ENCODE results near the gene SUSD3. TPM values are rescaled to one million over a fixed set of nuclear protein-coding genes. Genes with fewer than 3 reads are reported as not detected.

Gene SUSD3
- total and polyA plus RNA-seq, 2 donors from 2014 or later, result 12.2 to 34.6 TPM

DNA sequence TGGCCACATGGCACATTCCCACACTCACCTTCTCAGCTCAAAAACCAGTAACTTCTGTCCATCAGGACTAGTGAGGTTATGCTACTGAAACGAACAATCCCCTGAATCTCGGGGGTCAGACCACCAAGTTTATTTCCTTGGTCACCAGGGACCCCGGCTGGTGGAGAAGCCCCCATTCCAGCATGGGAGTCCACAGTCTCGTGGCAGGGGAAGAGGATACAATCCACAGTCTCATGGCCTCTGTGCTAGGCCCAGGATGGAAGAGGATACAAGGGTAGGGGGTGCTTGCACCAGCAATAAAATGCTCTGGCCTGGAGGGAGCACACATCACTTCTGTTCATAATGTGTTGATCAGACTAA, 30.1 kb downstream of the SUSD3 start:
- Histone ChIP-seq H3K36me3 (ENCODE audit: control insufficient read depth in 2 of 3, insufficient read depth in 3 of 3, low read length in 3 of 3) (no peaks in the 10 kb centered on the region), H3K4me1 (ENCODE audit: control insufficient read depth in 2 of 3, insufficient read depth in 2 of 3, low read depth in 1 of 3, low read length in 3 of 3) (peaks cover 4 to 9% (median 7%) of the 10 kb centered on the region in 3 donors), H3K4me3 (ENCODE audit: low read length in 3 of 3) (no peak overlapping the region), H3K27ac (ENCODE audit: low read depth in 2 of 2, low read length in 2 of 2) (no peak overlapping the region), H3K9ac (ENCODE audit: low read length in 3 of 3) (no peak overlapping the region), H3K27me3 (ENCODE audit: control insufficient read depth, insufficient read depth, low read length) (no peaks in the 10 kb centered on the region), H3K9me3 (ENCODE audit: control insufficient read depth in 2 of 3, insufficient read depth in 1 of 3, low read length in 3 of 3) (no peaks in the 10 kb centered on the region)
- intact Hi-C loops (cut with DNase I), result no loop called here
- FAIRE-seq (no peak), DNase-seq (peak in 1 of 5 donors; percentile 24)
- TF ChIP-seq, protein P1, sequence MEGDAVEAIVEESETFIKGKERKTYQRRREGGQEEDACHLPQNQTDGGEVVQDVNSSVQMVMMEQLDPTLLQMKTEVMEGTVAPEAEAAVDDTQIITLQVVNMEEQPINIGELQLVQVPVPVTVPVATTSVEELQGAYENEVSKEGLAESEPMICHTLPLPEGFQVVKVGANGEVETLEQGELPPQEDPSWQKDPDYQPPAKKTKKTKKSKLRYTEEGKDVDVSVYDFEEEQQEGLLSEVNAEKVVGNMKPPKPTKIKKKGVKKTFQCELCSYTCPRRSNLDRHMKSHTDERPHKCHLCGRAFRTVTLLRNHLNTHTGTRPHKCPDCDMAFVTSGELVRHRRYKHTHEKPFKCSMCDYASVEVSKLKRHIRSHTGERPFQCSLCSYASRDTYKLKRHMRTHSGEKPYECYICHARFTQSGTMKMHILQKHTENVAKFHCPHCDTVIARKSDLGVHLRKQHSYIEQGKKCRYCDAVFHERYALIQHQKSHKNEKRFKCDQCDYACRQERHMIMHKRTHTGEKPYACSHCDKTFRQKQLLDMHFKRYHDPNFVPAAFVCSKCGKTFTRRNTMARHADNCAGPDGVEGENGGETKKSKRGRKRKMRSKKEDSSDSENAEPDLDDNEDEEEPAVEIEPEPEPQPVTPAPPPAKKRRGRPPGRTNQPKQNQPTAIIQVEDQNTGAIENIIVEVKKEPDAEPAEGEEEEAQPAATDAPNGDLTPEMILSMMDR (IDR thresholded peaks at IDR 0.05; ENCODE audit: borderline replicate concordance, extremely low read depth, insufficient read depth), result no peak

DNA sequence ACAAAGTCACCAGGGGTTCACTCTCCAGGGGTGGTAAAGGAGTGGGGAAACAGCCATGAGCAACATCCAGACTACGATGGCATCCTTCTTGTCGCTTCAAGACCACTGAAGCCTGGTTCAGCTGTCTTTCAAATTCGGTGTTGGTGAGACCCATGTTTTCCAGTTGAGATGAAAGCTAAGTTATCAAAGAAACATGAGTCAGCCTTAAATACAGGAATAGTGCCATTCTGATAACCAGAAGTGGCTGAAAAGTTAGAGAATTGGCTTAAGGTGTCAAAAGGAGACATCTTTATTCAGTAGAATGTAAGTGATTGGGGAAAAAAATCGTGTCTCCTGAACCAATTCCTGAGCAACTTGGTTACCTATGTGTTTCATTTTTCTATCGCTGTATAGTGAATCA, 30.5 kb downstream of the SUSD3 start:
- DNase-seq (no peak), FAIRE-seq (no peak)
- Histone ChIP-seq H3K4me3 (ENCODE audit: low read length in 3 of 3) (no peak overlapping the region), H3K27ac (ENCODE audit: low read depth in 2 of 2, low read length in 2 of 2) (no peak overlapping the region), H3K9ac (ENCODE audit: low read length in 3 of 3) (no peak overlapping the region), H3K4me1 (ENCODE audit: control insufficient read depth in 2 of 3, insufficient read depth in 2 of 3, low read depth in 1 of 3, low read length in 3 of 3) (peaks cover 8 to 11% (median 9%) of the 10 kb centered on the region in 3 donors), H3K36me3 (ENCODE audit: control insufficient read depth in 2 of 3, insufficient read depth in 3 of 3, low read length in 3 of 3) (no peaks in the 10 kb centered on the region), H3K9me3 (ENCODE audit: control insufficient read depth in 2 of 3, insufficient read depth in 1 of 3, low read length in 3 of 3) (no peaks in the 10 kb centered on the region), H3K27me3 (ENCODE audit: control insufficient read depth, insufficient read depth, low read length) (no peaks in the 10 kb centered on the region)
- TF ChIP-seq, protein P1 (IDR thresholded peaks at IDR 0.05; ENCODE audit: borderline replicate concordance, extremely low read depth, insufficient read depth), result no peak
- intact Hi-C loops (cut with DNase I), result no loop called here

DNA sequence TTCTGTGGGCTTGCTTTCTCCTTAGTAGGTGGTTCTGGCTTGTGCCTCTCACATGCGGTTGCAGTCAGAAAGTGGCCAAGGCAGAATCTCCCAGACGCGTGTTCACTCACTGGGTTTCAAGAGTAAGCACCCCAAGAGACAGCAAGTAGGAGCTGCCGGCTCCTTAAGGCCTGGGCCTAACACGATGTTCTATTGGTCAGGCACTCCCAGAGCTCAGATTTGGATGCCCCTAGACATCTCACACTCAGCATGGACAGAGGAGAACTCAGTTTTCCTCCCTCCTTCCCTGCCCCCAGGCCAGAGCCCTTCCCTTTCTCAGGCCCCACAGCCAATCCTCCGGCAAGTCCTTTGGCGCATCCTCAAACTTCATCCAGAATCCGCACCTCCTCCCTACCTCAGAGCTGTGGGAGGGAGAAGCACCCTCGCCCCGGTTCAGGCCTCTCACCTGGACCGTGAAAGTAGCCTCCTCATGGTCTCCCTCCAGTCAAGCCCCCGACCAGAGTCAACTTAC, 31.0 kb downstream of the SUSD3 start:
- H3K4me3 ChIP-seq (ENCODE audit: low read length in 3 of 3), result no peak overlapping the region
- no peak overlapping the region for H3K9ac ChIP-seq (ENCODE audit: low read length in 3 of 3)
- H3K27ac ChIP-seq (ENCODE audit: low read depth in 2 of 2, low read length in 2 of 2), result no peak overlapping the region
- H3K9me3 ChIP-seq (ENCODE audit: control insufficient read depth in 2 of 3, insufficient read depth in 1 of 3, low read length in 3 of 3), result no peaks in the 10 kb centered on the region
- intact Hi-C loops (cut with DNase I), result no loop called here
- no peaks in the 10 kb centered on the region for H3K36me3 ChIP-seq (ENCODE audit: control insufficient read depth in 2 of 3, insufficient read depth in 3 of 3, low read length in 3 of 3)
- TF ChIP-seq, protein P1 (IDR thresholded peaks at IDR 0.05; ENCODE audit: borderline replicate concordance, extremely low read depth, insufficient read depth), result no peak
- peaks cover 10 to 11% (median 10%) of the 10 kb centered on the region in 3 donors for H3K4me1 ChIP-seq (ENCODE audit: control insufficient read depth in 2 of 3, insufficient read depth in 2 of 3, low read depth in 1 of 3, low read length in 3 of 3)
- DNase-seq (peak in 3 of 5 donors; percentile 8 to 49 (median 46)), FAIRE-seq (no peak)
- no peaks in the 10 kb centered on the region for H3K27me3 ChIP-seq (ENCODE audit: control insufficient read depth, insufficient read depth, low read length)

Data from kidney (tissue), 14 donors.